Measurements from ENCODE around the gene MAP6. TPM values are rescaled to one million over a fixed set of nuclear protein-coding genes. Genes with fewer than 3 reads are reported as not detected.

The MAP6 gene
- total and polyA plus RNA-seq, 3 experiments from 2014 or later, result 0.07 to 0.16 TPM; not detected in 1

GRCh38 chr11:75555079-75555811, 113.6 kb downstream of the MAP6 start:
- Mint-ChIP-seq H3K36me3 (no peaks in the 10 kb centered on the region), H3K27ac (peak overlapping the region in 2 of 8 donors; percentile 33 to 84), H3K4me3 (no peak overlapping the region), H3K9me3 (no peaks in the 10 kb centered on the region), H3K27me3 (peaks cover 6% of the 10 kb centered on the region in 2 donors), H3K4me1 (no peaks in the 10 kb centered on the region)
- Histone ChIP-seq H3K36me3 (ENCODE audit: insufficient read depth, low read length) (no peaks in the 10 kb centered on the region), H3K27ac (ENCODE audit: low read depth, low read length) (no peak overlapping the region), H3K27me3 (ENCODE audit: insufficient read depth, low read length, poor library complexity, severe bottlenecking) (no peaks in the 10 kb centered on the region), H3K9me3 (ENCODE audit: low read length) (no peaks in the 10 kb centered on the region), H3K4me1 (ENCODE audit: insufficient read depth, low read length) (no peaks in the 10 kb centered on the region), H3K4me3 (ENCODE audit: low read length) (no peak overlapping the region)
- no peak for DNase-seq
- POLR2A ChIA-PET, result no interaction called here
- CTCF ChIA-PET, result no interaction called here

DNA sequence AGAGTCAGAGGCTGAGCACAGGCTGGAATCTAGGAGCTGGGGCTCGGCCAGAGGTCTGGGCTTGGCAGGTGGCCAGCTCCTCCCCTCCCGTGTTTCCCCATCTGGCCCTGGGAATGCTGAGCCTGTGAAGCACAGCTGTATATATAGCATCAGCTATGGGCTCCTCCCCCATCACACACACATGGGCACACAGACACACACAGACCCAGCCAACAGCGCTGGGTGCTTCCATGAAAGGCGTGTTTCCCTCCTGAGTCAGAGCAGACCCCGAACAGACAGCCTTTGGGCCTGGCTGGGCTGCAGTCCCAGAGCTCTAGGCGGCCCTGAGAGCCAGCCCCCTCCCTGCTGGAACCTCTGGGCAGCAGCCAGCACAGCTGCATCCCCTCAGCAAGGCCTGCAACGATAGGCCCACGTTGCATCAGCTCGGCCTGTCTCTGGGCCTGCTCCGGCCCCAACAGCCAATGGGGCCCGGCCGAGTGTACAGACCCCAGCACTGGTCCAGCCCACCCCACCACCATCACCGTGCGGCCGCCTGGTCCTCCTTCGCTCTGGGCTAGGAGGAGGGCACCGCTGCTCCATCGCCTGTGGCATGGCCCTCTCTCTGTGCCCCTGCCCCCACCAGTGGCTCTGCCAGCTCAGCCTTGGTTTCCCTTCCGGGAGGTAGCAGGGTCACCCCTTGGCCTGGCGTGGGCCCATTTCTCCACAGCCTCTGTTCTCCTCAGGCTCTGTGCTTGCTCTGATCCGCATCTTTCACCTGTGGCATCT, 114.4 kb downstream of the MAP6 start:
- H3K4me3 ChIP-seq (ENCODE audit: low read length), result no peak overlapping the region
- Mint-ChIP-seq H3K9me3 (no peaks in the 10 kb centered on the region), H3K36me3 (no peaks in the 10 kb centered on the region), H3K27me3 (peaks cover 6% of the 10 kb centered on the region in 2 donors), H3K4me3 (no peak overlapping the region), H3K4me1 (no peaks in the 10 kb centered on the region), H3K27ac (no peak overlapping the region)
- no peak for DNase-seq
- CTCF ChIA-PET, result interaction anchor here (1.3 to 1.7 kb wide), 2 partner anchors 10 to 12 kb away, joined by 5 read pairs; no protein-coding TSS in a partner anchor
- H3K9me3 ChIP-seq (ENCODE audit: low read length), result no peaks in the 10 kb centered on the region
- peak overlapping the region; percentile 24 for H3K27ac ChIP-seq (ENCODE audit: low read depth, low read length)
- POLR2A ChIA-PET, result interaction anchor here (1.3 kb wide), 1 partner anchor 11 kb away, joined by 4 read pairs; no protein-coding TSS in a partner anchor
- no peaks in the 10 kb centered on the region for H3K27me3 ChIP-seq (ENCODE audit: insufficient read depth, low read length, poor library complexity, severe bottlenecking)
- no peaks in the 10 kb centered on the region for H3K36me3 ChIP-seq (ENCODE audit: insufficient read depth, low read length)
- H3K4me1 ChIP-seq (ENCODE audit: insufficient read depth, low read length), result no peaks in the 10 kb centered on the region

DNA sequence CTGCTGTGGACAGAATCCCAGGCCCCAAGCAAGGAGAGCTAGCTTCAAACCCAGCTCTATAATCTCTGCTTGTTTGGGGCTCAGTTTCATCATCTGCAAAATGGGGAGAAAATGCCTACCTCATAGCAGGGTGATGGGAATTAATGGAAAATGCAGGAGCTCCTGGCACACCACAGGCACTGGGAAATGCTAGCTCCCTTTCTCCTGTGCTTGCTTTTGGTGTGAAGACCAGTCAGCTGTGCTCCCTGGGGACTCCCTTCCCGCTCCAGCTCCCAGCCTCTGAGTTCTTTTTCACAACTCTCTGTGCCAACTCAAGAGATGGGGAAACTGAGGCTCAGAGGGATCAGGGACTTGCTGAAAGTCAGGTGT, 115.0 kb downstream of the MAP6 start:
- H3K4me1 Mint-ChIP-seq, result no peaks in the 10 kb centered on the region
- H3K36me3 ChIP-seq (ENCODE audit: insufficient read depth, low read length), result no peaks in the 10 kb centered on the region
- ChIA-PET CTCF (interaction anchor here (1.0 to 1.7 kb wide), 3 partner anchors 10 to 24 kb away, joined by 4 to 5 read pairs (median 5); no protein-coding TSS in a partner anchor), POLR2A (interaction anchor here (1.3 kb wide), 1 partner anchor 12 kb away, joined by 4 read pairs; no protein-coding TSS in a partner anchor)
- H3K27ac ChIP-seq (ENCODE audit: low read depth, low read length), result peak overlapping the region; percentile 24
- H3K36me3 Mint-ChIP-seq, result no peaks in the 10 kb centered on the region
- H3K27me3 Mint-ChIP-seq, result peaks cover 6% of the 10 kb centered on the region in 2 donors
- no peak overlapping the region for H3K4me3 Mint-ChIP-seq
- no peaks in the 10 kb centered on the region for H3K27me3 ChIP-seq (ENCODE audit: insufficient read depth, low read length, poor library complexity, severe bottlenecking)
- no peak overlapping the region for H3K4me3 ChIP-seq (ENCODE audit: low read length)
- no peaks in the 10 kb centered on the region for H3K9me3 Mint-ChIP-seq
- no peak overlapping the region for H3K27ac Mint-ChIP-seq
- no peak for DNase-seq
- H3K4me1 ChIP-seq (ENCODE audit: insufficient read depth, low read length), result no peaks in the 10 kb centered on the region
- H3K9me3 ChIP-seq (ENCODE audit: low read length), result no peaks in the 10 kb centered on the region

- Mint-ChIP-seq H3K4me3 (no peak overlapping the region), H3K9me3 (no peaks in the 10 kb centered on the region), H3K27ac (no peak overlapping the region), H3K27me3 (peaks cover 6% of the 10 kb centered on the region in 2 donors), H3K4me1 (no peaks in the 10 kb centered on the region), H3K36me3 (no peaks in the 10 kb centered on the region)
- Histone ChIP-seq H3K27ac (ENCODE audit: low read depth, low read length) (no peak overlapping the region), H3K9me3 (ENCODE audit: low read length) (no peaks in the 10 kb centered on the region), H3K27me3 (ENCODE audit: insufficient read depth, low read length, poor library complexity, severe bottlenecking) (no peaks in the 10 kb centered on the region), H3K4me1 (ENCODE audit: insufficient read depth, low read length) (no peaks in the 10 kb centered on the region), H3K36me3 (ENCODE audit: insufficient read depth, low read length) (no peaks in the 10 kb centered on the region), H3K4me3 (ENCODE audit: low read length) (no peak overlapping the region)
- DNase-seq, result no peak
- POLR2A ChIA-PET, result no interaction called here
- CTCF ChIA-PET, result interaction anchor here (1.0 to 1.7 kb wide), 4 partner anchors 9 to 24 kb away, joined by 3 to 5 read pairs (median 4); no protein-coding TSS in a partner anchor
Observed at GRCh38 chr11:75553182-75553581, 115.7 kb downstream of the MAP6 start.

GRCh38 chr11:75549370-75549958, 119.4 kb downstream of the MAP6 start:
- ChIA-PET POLR2A (no interaction called here), CTCF (interaction anchor here (1.2 to 2.0 kb wide), 2 partner anchors 12 to 24 kb away, joined by 3 to 5 read pairs; partner anchors contain the start of gene SERPINH1)
- no peaks in the 10 kb centered on the region for H3K9me3 Mint-ChIP-seq

GRCh38 chr11:75548595-75549272, 120.1 kb downstream of the MAP6 start:
- Histone ChIP-seq H3K4me3 (ENCODE audit: low read length) (no peak overlapping the region), H3K36me3 (ENCODE audit: insufficient read depth, low read length) (no peaks in the 10 kb centered on the region), H3K9me3 (ENCODE audit: low read length) (no peaks in the 10 kb centered on the region), H3K4me1 (ENCODE audit: insufficient read depth, low read length) (no peaks in the 10 kb centered on the region), H3K27ac (ENCODE audit: low read depth, low read length) (no peak overlapping the region), H3K27me3 (ENCODE audit: insufficient read depth, low read length, poor library complexity, severe bottlenecking) (no peaks in the 10 kb centered on the region)
- no peak overlapping the region for H3K4me3 Mint-ChIP-seq
- ChIA-PET CTCF (interaction anchor here (1.2 to 2.0 kb wide), 3 partner anchors 13 to 23 kb away, joined by 3 to 5 read pairs (median 4); partner anchors contain the start of gene SERPINH1), POLR2A (no interaction called here)
- no peak overlapping the region for H3K27ac Mint-ChIP-seq
- peaks cover 1 to 4% of the 10 kb centered on the region in 2 donors for H3K27me3 Mint-ChIP-seq
- H3K4me1 Mint-ChIP-seq, result no peaks in the 10 kb centered on the region
- H3K9me3 Mint-ChIP-seq, result no peaks in the 10 kb centered on the region
- no peaks in the 10 kb centered on the region for H3K36me3 Mint-ChIP-seq
- DNase-seq, result no peak

More at GRCh38 chr11:75549370-75549958, 119.4 kb downstream of the MAP6 start:
- Histone ChIP-seq H3K27me3 (ENCODE audit: insufficient read depth, low read length, poor library complexity, severe bottlenecking) (no peaks in the 10 kb centered on the region), H3K36me3 (ENCODE audit: insufficient read depth, low read length) (no peaks in the 10 kb centered on the region), H3K4me3 (ENCODE audit: low read length) (no peak overlapping the region), H3K4me1 (ENCODE audit: insufficient read depth, low read length) (no peaks in the 10 kb centered on the region), H3K27ac (ENCODE audit: low read depth, low read length) (no peak overlapping the region), H3K9me3 (ENCODE audit: low read length) (no peaks in the 10 kb centered on the region)
- Mint-ChIP-seq H3K4me1 (no peaks in the 10 kb centered on the region), H3K27ac (peak overlapping the region in 1 of 8 donors; percentile 42), H3K36me3 (no peaks in the 10 kb centered on the region), H3K27me3 (peaks cover 0 to 1% of the 10 kb centered on the region in 2 donors), H3K4me3 (no peak overlapping the region)
- no peak for DNase-seq

- Histone ChIP-seq H3K27ac (ENCODE audit: low read depth, low read length) (no peak overlapping the region), H3K4me3 (ENCODE audit: low read length) (no peak overlapping the region), H3K4me1 (ENCODE audit: insufficient read depth, low read length) (no peaks in the 10 kb centered on the region), H3K27me3 (ENCODE audit: insufficient read depth, low read length, poor library complexity, severe bottlenecking) (no peaks in the 10 kb centered on the region), H3K36me3 (ENCODE audit: insufficient read depth, low read length) (no peaks in the 10 kb centered on the region), H3K9me3 (ENCODE audit: low read length) (no peaks in the 10 kb centered on the region)
- ChIA-PET CTCF (interaction anchor here (0.9 to 1.2 kb wide), 3 partner anchors 14 to 28 kb away, joined by 3 to 4 read pairs (median 4); partner anchors contain the start of gene SERPINH1), POLR2A (no interaction called here)
- Mint-ChIP-seq H3K9me3 (peaks cover 0 to 2% (median 0%) of the 10 kb centered on the region in 5 donors), H3K4me3 (no peak overlapping the region), H3K27me3 (peaks cover 0 to 8% of the 10 kb centered on the region in 2 donors), H3K4me1 (no peaks in the 10 kb centered on the region), H3K36me3 (no peaks in the 10 kb centered on the region), H3K27ac (no peak overlapping the region)
- DNase-seq, result peak in 1 of 5 donors; percentile 28
Observed at GRCh38 chr11:75547617-75548058, 121.2 kb downstream of the MAP6 start.
